ENCODE measurements around the gene ROR2. TPM values are rescaled to one million over a fixed set of nuclear protein-coding genes. Genes with fewer than 3 reads are reported as not detected.

The ROR2 gene
- total RNA-seq, 1 experiment from 2014 or later = not detected

DNA sequence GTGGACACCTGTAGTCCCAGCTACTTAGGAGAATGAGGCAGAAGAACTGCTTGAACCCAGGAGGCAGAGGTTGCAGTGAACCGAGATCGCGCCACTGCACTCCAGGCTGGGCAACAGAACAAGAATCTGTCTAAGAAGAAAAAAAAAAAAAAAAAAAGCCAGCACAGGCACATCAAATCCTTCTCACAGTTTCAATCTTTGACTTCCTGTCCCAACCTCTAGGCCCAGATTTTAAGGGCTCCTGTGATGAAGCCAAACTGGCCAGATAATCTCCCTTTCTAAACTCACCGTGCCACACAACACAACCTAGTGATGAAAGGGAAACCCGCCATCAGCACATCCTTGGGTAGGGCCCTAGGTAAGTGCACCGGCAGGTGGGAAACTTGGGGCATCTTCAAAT is 58.1 kb downstream of the ROR2 start:
- no peak for DNase-seq
- no peak for ATAC-seq
- CTCF ChIA-PET = no interaction called here
- Histone ChIP-seq H3K27me3 (ENCODE audit: low read length) (peaks cover 56% of the 10 kb centered on the region), H3K4me1 (ENCODE audit: insufficient read depth, low read length) (no peaks in the 10 kb centered on the region), H3K4me2 (ENCODE audit: low read length) (no peak overlapping the region), H3K79me2 (ENCODE audit: low read length) (no peaks in the 10 kb centered on the region), H3K9me2 (replicated peaks; ENCODE audit: low read length) (no peaks in the 10 kb centered on the region), H3K9ac (ENCODE audit: low read length) (no peak overlapping the region), H3K4me3 (ENCODE audit: low read length) (no peak overlapping the region), H3K36me3 (ENCODE audit: low read depth, low read length) (no peaks in the 10 kb centered on the region), H4K20me1 (ENCODE audit: low read length) (no peaks in the 10 kb centered on the region), H3F3A (ENCODE audit: low read length, unreplicated experiment) (no peaks in the 10 kb centered on the region), H3K27ac (ENCODE audit: low read length) (no peak overlapping the region), H2AFZ (ENCODE audit: low read length) (no peak overlapping the region), H3K9me3 (ENCODE audit: low read length) (no peaks in the 10 kb centered on the region)
- no TSS peak for BruUV-seq (replicated peaks)
- intact Hi-C loops (cut with micrococcal nuclease) = no loop called here
- no peak for TF ChIP-seq EZH2phosphoT487 (IDR thresholded peaks at IDR 0.05; ENCODE audit: borderline replicate concordance, low read length)
- TF ChIP-seq, protein P1, sequence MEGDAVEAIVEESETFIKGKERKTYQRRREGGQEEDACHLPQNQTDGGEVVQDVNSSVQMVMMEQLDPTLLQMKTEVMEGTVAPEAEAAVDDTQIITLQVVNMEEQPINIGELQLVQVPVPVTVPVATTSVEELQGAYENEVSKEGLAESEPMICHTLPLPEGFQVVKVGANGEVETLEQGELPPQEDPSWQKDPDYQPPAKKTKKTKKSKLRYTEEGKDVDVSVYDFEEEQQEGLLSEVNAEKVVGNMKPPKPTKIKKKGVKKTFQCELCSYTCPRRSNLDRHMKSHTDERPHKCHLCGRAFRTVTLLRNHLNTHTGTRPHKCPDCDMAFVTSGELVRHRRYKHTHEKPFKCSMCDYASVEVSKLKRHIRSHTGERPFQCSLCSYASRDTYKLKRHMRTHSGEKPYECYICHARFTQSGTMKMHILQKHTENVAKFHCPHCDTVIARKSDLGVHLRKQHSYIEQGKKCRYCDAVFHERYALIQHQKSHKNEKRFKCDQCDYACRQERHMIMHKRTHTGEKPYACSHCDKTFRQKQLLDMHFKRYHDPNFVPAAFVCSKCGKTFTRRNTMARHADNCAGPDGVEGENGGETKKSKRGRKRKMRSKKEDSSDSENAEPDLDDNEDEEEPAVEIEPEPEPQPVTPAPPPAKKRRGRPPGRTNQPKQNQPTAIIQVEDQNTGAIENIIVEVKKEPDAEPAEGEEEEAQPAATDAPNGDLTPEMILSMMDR (conservative IDR thresholded peaks at IDR 0.05; ENCODE audit: low read depth, low read length) = no peak
- TF ChIP-seq EZH2 (IDR thresholded peaks at IDR 0.05; ENCODE audit: low read length, unreplicated experiment) = no peak
- POLR2A ChIA-PET (ENCODE audit: unreplicated experiment) = no interaction called here

DNA sequence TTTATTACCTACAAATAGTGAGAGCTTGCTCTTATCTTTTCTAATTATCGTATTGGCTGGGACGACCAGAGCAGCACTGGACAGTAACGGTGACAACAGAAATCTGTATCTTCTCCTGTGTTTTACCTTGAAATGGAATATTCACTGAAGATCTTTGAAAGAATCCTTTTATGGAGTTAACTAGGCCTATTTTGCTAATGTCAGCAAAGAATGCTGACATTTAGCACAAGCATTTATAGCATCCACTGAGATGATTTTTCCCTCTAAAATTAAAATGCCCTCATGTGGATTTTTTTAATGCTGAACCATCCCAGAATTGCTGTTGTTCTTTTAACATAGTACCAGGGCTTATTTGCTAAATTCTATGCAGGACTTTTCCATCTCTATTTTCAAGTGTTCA is 59.4 kb downstream of the ROR2 start:
- no peak overlapping the region for H3K27ac ChIP-seq (ENCODE audit: low read length)
- peaks cover 63% of the 10 kb centered on the region for H3K27me3 ChIP-seq (ENCODE audit: low read length)
- H3K79me2 ChIP-seq (ENCODE audit: low read length) = no peaks in the 10 kb centered on the region
- no peaks in the 10 kb centered on the region for H4K20me1 ChIP-seq (ENCODE audit: low read length)
- no peaks in the 10 kb centered on the region for H3K4me1 ChIP-seq (ENCODE audit: insufficient read depth, low read length)
- no TSS peak for BruUV-seq (replicated peaks)
- DNase-seq = no peak
- ChIA-PET POLR2A (ENCODE audit: unreplicated experiment) (no interaction called here), CTCF (no interaction called here)
- H3K36me3 ChIP-seq (ENCODE audit: low read depth, low read length) = no peaks in the 10 kb centered on the region
- no peak overlapping the region for H3K4me2 ChIP-seq (ENCODE audit: low read length)
- no peaks in the 10 kb centered on the region for H3F3A ChIP-seq (ENCODE audit: low read length, unreplicated experiment)
- ATAC-seq = no peak
- TF ChIP-seq EZH2phosphoT487 (IDR thresholded peaks at IDR 0.05; ENCODE audit: borderline replicate concordance, low read length) = no peak
- no peak overlapping the region for H3K4me3 ChIP-seq (ENCODE audit: low read length)
- no peaks in the 10 kb centered on the region for H3K9me3 ChIP-seq (ENCODE audit: low read length)
- no peaks in the 10 kb centered on the region for H3K9me2 ChIP-seq (replicated peaks; ENCODE audit: low read length)
- intact Hi-C loops (cut with micrococcal nuclease) = no loop called here
- H3K9ac ChIP-seq (ENCODE audit: low read length) = no peak overlapping the region
- no peak overlapping the region for H2AFZ ChIP-seq (ENCODE audit: low read length)

DNA sequence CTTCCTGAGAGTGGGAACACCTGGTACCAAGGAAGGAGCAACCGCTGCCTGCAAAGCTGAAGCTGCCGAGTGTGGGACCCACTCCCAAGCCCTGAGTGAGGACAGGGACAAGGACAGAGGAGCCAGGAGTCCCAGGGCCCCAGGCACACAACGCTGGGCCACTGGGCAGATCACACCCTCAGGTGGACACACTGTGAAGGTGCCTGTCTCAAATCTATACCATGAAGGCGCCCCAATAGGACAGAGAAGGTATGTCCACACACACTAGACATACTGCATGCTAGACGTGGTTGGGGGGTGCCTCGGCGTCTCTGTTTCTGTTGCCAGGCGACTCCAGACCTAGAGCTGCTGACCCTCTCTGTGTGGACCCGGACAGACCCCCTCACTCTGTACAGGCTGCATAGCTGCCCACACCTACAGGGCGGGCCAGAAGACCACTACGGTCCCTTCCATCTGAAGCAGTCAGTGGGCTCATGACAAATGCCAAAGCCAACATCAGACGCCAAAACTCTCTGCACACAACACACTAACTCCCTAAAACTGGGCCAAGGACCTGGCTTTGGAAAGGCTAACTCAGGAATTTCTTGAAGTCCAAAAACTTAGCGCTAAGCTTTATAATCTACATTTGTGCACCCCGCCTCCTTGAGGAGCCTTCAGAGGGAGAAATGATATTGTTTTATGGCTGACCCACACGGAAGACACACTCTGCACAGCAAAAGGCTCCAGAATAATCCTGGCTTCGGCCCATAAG is 60.7 kb downstream of the ROR2 start:
- no peak overlapping the region for H3K27ac ChIP-seq (ENCODE audit: low read length)
- TF ChIP-seq EZH2phosphoT487 (IDR thresholded peaks at IDR 0.05; ENCODE audit: borderline replicate concordance, low read length) (no peak), EZH2 (IDR thresholded peaks at IDR 0.05; ENCODE audit: low read length, unreplicated experiment) (no peak)
- TF ChIP-seq, protein P1 (conservative IDR thresholded peaks at IDR 0.05; ENCODE audit: low read depth, low read length) = peak; percentile 28; the same call in 1 of the 2 replicates
- ChIA-PET CTCF (no interaction called here), POLR2A (ENCODE audit: unreplicated experiment) (no interaction called here)
- H3K9ac ChIP-seq (ENCODE audit: low read length) = no peak overlapping the region
- no peak overlapping the region for H3K4me2 ChIP-seq (ENCODE audit: low read length)
- BruUV-seq (replicated peaks) = no TSS peak
- no peak overlapping the region for H2AFZ ChIP-seq (ENCODE audit: low read length)
- H3K36me3 ChIP-seq (ENCODE audit: low read depth, low read length) = no peaks in the 10 kb centered on the region
- no peaks in the 10 kb centered on the region for H4K20me1 ChIP-seq (ENCODE audit: low read length)
- intact Hi-C loops (cut with micrococcal nuclease) = no loop called here
- no peaks in the 10 kb centered on the region for H3K79me2 ChIP-seq (ENCODE audit: low read length)
- H3F3A ChIP-seq (ENCODE audit: low read length, unreplicated experiment) = no peaks in the 10 kb centered on the region
- ATAC-seq (no peak), DNase-seq (no peak)
- H3K4me3 ChIP-seq (ENCODE audit: low read length) = no peak overlapping the region
- no peaks in the 10 kb centered on the region for H3K4me1 ChIP-seq (ENCODE audit: insufficient read depth, low read length)
- no peaks in the 10 kb centered on the region for H3K9me3 ChIP-seq (ENCODE audit: low read length)
- peaks cover 53% of the 10 kb centered on the region for H3K27me3 ChIP-seq (ENCODE audit: low read length)
- H3K9me2 ChIP-seq (replicated peaks; ENCODE audit: low read length) = no peaks in the 10 kb centered on the region

All from PC-3 (cell line).